Medulla oblongata (tissue), 1 donor: Measurements from ENCODE around the gene DCUN1D2.
"Not testable (repeated sequence)": the region's sequence is repeated elsewhere in the genome, so short reads cannot be mapped to it uniquely, and the experiment has no call there.

Source experiments
- DNase-seq: peaks from one replicate; pipeline ENCODE4 v3.0.0-alpha.2; 2015; ENCODE audit errors: extremely low spot score

The DCUN1D2 gene

GRCh38 chr13:113490496-113491417 is at the start of gene DCUN1D2:
TSS of gene DCUN1D2 (minus strand) at chr13:113490711. CDS start at chr13:113490669, 42 bp downstream.
- DNase-seq = peak; percentile 97

- no peak for DNase-seq
Observed at GRCh38 chr13:113539822-113540221, 49.3 kb upstream of the DCUN1D2 start.

DNA sequence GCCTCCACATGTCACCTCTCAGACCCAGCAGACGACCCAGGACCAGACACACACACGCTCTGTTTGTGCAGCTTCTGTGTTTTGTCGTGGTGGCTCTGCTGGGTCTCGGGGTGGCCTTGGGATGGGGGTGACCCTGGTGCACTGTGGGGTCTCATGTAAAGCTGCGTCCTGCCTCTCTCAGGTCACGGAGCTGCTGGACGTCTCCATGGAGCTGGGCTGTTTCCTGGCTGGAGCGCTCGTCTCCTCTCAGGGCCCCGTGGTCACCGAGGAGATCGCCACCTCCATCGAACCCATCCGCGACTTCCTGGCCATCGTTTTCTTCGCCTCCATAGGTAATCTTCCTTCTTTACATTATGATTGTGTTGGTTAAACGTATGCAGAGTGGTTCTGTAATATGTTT is 48.7 kb upstream of the DCUN1D2 start:
- DNase-seq = no peak

DNA sequence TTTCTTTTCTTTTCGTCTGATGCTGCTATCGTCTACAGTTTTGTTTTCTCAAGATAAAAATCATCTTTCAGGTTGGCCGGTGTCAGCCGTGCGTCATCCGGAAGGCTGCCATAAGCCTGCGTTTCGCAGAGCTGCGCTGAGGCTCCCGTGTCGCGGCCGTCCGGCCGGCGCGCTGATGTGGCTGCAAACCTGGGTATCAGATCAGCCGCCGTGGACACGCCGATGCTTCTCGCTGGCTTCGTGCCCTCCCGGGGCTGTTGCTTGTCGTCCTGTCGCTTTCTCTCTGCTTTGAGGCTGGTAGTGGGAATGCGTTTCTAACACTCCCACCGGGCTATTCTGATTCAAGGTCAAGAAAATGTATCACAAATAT is 48.2 kb upstream of the DCUN1D2 start:
- DNase-seq = no peak

GRCh38 chr13:113537909-113538688 is 47.6 kb upstream of the DCUN1D2 start:
- no peak for DNase-seq

DNA sequence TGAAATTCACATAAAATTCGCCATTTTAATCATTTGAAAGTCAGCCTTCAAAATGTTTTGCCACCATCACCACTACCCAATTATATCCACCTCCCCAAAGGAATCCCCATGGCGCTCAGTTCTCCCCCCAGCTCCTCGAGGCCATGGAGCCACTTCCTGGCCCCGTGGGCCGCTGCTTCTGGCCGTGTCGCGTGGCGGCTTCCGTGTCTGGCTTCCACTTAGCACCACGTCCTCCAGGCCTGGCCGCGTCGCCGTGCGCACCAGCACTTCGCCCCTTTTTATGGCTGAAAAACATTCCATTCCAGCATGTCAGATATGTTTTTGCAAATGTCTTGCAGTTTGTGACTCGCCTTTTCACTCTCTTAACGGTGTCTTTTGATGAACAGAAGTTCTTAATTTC is 46.7 kb upstream of the DCUN1D2 start:
- no peak for DNase-seq

DNA sequence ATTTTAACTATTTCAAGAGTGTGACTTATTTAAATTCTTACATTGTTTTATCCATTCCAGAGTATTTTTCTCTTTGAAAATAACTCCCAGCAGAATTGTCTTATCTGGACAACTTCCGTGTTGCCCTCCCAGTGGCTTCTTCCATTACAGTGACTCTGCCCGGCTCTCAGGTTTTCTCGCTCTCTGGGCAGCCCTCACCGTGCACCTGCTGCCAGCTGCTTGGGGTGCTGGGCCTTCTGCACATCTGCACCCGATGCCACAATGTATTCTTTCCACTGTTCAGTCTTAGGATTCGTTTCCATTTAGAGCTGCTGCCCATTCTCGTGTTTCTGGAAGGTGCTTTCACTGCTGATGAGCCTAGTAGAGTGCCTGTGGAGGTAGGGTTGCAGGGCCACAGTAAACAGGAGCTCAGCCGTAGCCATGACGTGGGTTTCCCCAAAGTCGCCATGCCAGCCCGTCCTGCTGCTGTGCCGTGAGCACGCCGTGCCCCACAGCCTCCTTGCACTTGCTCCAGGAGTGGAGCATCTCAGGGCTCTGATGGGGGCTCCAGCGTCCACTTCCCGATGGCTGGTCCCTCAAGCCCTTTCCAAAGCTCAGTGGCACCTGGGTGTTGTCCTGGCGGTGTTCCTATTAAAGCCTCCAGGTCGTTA is 46.1 kb upstream of the DCUN1D2 start:
- no peak for DNase-seq

- DNase-seq = no peak
Observed at GRCh38 chr13:113535381-113535781, 44.9 kb upstream of the DCUN1D2 start.

DNA sequence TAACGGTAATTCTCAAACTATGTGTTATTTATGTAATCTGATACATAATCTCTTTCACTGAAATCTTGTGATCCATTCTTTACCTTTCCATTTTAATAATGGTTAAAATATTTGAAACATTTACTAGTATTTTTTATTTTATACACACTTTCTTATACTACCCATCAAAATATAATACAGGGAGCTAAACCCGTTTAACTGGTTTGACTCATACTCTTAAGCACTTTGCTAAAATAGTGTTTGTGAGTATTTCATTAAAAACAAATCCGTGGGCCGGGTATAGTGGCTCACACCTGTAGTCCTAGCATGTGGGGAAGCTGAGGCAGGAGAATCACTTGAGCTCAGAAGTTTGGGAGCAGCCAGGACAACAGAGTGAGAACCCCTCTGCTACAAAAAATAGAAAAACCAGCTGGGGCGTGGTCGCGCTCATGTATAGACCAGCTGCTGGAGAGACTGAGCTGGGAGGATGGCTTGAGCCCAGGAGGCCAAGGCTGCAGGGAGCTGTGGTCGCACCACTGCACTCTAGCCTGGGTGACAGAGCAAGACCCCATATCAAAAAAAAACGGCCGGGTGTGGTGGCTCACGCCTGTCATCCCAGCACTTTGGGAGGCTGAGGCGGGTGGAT is 43.8 kb upstream of the DCUN1D2 start:
- no peak for DNase-seq

- no peak for DNase-seq
Observed at GRCh38 chr13:113533161-113533840, 42.8 kb upstream of the DCUN1D2 start.

DNA sequence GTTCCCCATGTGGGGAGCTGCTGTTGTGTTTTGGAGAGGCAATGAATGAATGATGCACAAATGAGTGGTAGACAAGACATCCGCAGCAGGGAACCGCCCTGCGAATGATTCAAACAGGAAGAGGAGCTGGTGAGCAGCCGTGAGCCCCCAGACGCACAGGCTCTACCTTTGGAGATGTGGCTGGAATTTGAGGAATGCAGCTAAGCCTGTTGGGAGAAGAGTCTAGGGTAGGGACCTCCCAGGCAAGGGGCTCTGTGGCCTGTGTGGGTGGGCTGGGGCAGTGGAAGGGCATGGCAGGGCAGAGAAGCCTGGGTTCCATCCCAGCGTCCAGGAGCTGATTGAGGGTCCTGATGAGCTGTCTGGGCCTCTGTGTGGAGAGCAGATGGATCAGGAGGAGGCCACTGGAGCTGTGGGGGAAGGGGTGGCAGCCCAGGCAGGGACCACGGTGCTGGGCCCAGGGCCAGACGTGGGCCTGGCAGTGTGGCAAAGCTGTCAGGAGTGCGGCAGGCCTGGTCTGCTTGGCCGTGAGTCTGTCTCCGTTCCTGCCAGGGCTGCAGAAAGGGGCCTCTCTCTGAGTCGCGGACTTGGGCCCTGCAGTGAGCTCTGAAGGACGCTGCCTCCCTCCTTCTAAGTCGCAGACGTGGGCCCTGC is 41.8 kb upstream of the DCUN1D2 start:
- DNase-seq = peak; percentile 41

GRCh38 chr13:113531041-113531873 is 40.7 kb upstream of the DCUN1D2 start:
- no peak for DNase-seq

DNA sequence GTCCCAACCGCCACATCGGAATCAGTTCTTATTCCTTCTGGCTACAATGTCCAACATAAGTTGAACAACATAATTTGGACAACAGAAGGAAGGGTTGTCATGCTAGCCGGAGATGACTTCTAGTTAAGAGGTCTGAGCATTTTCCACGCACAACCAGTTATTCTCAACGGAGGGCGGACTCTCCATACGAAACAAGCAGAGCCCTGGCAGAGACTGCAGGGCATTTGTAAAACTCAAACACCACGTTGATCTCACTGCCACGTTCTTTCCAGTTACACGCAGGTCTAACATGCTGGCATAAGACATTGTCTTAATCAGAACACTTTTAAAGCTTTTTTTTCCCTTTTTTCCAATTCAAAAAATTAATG is 38.3 kb upstream of the DCUN1D2 start:
- DNase-seq = no peak

DNA sequence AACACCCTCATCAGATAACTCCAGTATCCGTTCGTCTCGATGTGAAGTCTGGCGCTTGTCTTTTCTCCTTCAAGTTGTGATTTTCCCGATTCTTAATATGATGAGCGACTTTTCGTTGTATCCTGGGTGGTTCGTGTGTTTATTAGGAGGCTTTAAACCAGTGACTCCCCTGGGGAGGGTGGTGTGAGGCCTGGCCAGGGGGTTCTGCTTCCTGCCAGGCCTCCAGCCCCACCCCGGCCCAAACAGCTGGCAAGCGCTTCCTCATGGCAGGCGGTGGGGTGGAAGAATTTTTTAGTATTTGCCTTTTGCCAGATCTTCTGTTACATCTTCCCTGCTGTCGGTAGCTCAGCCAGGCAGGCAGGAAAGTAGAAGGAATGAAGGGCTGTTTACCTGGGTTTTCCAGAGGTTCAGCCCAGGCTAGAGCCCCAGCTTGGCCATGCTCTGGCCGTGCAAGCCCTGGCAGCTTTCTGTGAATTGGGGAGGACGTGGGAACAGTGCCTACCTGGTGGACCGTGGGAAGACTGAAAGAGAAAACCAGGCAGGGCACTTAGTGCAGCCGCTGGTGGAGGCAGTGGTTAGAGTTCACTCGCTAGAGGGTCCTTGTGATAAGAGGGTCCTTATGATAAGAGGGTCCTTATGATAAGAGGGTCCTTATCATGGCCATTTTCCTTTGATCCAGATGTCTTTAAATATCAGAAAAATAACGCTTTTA is 37.7 kb upstream of the DCUN1D2 start:
- no peak for DNase-seq

DNA sequence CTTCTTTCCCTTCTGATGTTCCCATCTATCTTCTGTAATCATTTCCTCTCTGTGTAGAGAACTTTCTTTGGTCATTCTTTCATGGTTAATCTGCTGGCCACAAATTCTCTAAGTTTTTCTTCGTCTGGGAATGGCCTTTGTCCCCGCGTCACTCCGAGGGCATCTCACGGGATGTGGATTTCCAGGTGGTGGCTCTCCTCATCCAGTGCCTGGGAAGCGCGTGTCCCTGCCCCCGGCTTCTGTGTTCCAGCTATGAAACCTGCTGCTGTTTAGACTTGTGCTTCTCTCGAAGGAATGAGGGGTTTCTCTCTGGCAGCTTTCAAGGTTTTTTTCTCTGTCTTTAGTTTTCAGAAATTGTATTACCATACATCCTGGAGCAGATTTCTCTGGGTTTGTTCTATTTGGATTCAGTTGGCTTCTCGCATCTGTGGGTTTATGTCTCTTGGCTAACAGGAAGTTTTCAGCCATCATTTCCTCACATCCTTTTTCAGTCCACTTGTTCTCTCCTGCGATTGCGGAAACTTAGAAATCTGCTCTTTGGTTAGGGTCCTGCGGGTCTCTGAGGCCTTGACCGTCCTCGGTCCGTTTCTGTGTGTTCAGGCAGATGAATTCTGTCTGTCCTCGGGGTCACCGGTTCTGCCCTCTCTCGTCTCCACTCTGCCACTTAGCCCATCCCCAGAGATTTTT is 36.9 kb upstream of the DCUN1D2 start:
- no peak for DNase-seq

- DNase-seq = no peak
Observed at GRCh38 chr13:113526466-113527220, 36.1 kb upstream of the DCUN1D2 start.

DNA sequence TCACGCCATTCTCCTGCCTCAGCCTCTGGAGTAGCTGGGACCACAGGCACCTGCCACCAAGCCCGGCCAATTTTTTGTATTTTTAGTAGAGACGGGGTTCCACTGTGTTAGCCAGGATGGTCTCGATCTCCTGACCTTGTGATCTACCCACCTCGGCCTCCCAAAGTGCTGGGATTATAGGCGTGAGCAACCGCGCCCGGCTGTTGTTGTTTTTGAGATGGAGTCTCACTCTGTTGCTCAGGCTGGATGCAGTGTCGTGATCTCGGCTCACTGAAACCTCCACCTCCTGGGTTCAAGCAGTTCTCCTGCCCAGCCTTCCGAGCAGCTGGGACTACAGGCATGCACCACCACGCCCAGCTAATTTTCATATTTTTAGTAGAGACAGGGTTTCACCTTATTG is 31.9 kb upstream of the DCUN1D2 start:
- not testable (repeated sequence) for DNase-seq

DNA sequence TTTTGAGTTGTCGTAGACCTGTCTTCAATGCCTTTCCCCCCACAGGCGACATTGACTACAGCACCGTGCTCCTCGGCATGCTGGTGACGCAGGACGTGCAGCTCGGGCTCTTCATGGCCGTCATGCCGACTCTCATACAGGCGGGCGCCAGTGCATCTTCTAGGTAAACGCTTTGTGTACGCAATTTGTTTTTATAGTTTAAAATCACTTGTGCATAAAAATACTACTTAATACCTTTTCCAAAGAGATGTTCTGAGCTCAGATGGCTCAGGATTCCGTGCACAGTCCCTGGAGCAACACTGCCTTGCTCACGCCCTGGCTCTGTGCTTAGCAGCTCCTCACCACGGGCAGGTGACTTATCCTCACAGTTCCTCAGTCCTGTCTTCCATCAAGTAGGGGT is 30.1 kb upstream of the DCUN1D2 start:
- DNase-seq = no peak
